Activated CD8-positive, alpha-beta memory T cell treated with anti-CD3 and anti-CD28 coated beads, Interleukin-2, amount 10 ng/mL, durations not matched to agents 7 days and 5 days (primary cell): ENCODE data around the gene TBX15. TPM values are rescaled to one million over a fixed set of nuclear protein-coding genes. Genes with fewer than 3 reads are reported as not detected.

Experiments
- ATAC-seq: fragments of 150-1000 bp; cut with Tn5 transposase; one replicate; pipeline ENCODE4 v1.10.0; 2021; ENCODE audit warnings: moderate library complexity
- CTCF ChIA-PET: fragments of 350-600 bp; sonication (Branson Sonifier 250); formaldehyde crosslinking; loops from one replicate; lab custom pipeline; 2021; ENCODE audit warnings: antibody characterized with exemption; lab: Charles Lee
- DNase-seq: peaks from one replicate; pipeline ENCODE4 v3.0.0-alpha.2; 2020
- H3K27ac Mint-ChIP-seq: one replicate; pipeline ENCODE4 v1.8.0; 2021; ENCODE audit warnings: mild to moderate bottlenecking, mixed read lengths
- H3K27me3 Mint-ChIP-seq: one replicate; pipeline ENCODE4 v1.8.0; 2021; ENCODE audit warnings: mixed read lengths
- H3K36me3 Mint-ChIP-seq: one replicate; pipeline ENCODE4 v1.8.0; 2021; ENCODE audit warnings: mild to moderate bottlenecking, mixed read lengths
- H3K4me1 Mint-ChIP-seq: one replicate; pipeline ENCODE4 v1.8.0; 2021; ENCODE audit warnings: mixed read lengths
- H3K4me3 Mint-ChIP-seq: one replicate; pipeline ENCODE4 v1.8.0; 2021; ENCODE audit warnings: mild to moderate bottlenecking, moderate library complexity, mixed read lengths
- H3K9me3 Mint-ChIP-seq: one replicate; pipeline ENCODE4 v1.8.0; 2022; ENCODE audit warnings: low read depth, mixed read lengths
- total RNA-seq, 2 experiments: library from RNA; stranded (reverse); gene quantifications; one replicate each; pipeline ENCODE4 v1.2.3, GENCODE V29; 2021

The TBX15 gene
- total RNA-seq, 2 experiments from 2014 or later = not detected

- CTCF ChIA-PET = no interaction called here
- Mint-ChIP-seq H3K4me3 (no peak overlapping the region), H3K27ac (no peak overlapping the region)
Observed at GRCh38 chr1:118878661-118879060, 109.5 kb downstream of the TBX15 start.

DNA sequence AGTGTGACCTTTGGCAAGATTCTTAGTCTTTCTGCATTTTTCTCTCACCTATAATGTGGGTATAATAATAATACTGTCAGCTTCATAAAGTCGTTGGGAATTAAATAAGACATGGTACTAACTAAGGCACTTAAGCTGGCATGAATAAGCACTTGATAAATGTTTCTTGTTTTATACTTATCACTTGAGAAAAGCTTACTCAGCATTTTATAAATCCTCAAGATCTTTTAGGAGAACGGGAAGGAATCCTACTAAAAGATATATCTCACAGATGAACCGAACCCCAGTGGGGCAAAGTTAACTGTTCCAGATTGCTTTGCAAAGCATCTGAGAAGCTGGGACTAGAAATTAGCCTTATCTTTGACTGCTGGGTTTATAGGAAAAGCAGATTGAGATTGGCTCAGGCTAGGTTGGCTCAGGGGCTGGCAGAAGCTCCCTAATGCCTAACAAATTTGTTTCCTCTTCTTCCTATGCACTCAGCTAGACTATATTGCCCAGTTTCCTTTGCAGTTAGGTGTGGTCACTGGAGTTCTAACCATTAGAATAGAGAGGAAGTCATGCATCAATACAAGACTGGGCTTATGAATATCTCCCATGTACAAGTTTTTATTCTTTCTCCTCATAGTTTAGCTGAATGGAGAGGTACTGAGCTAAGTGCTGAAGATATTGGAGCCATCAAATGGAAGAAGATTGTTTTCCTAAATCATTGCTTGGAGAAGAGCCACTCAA is 110.3 kb downstream of the TBX15 start:
- no peaks in the 10 kb centered on the region for H3K27me3 Mint-ChIP-seq
- CTCF ChIA-PET = no interaction called here
- no peak for DNase-seq
- no peak overlapping the region for H3K4me3 Mint-ChIP-seq
- peaks cover 3% of the 10 kb centered on the region for H3K9me3 Mint-ChIP-seq
- no peak overlapping the region for H3K27ac Mint-ChIP-seq
- H3K4me1 Mint-ChIP-seq = no peaks in the 10 kb centered on the region
- no peak for ATAC-seq
- no peaks in the 10 kb centered on the region for H3K36me3 Mint-ChIP-seq

More at GRCh38 chr1:118878661-118879060, 109.5 kb downstream of the TBX15 start:
- Mint-ChIP-seq H3K9me3 (peaks cover 3% of the 10 kb centered on the region), H3K36me3 (no peaks in the 10 kb centered on the region), H3K27me3 (no peaks in the 10 kb centered on the region), H3K4me1 (no peaks in the 10 kb centered on the region)
- DNase-seq (no peak), ATAC-seq (no peak)

DNA sequence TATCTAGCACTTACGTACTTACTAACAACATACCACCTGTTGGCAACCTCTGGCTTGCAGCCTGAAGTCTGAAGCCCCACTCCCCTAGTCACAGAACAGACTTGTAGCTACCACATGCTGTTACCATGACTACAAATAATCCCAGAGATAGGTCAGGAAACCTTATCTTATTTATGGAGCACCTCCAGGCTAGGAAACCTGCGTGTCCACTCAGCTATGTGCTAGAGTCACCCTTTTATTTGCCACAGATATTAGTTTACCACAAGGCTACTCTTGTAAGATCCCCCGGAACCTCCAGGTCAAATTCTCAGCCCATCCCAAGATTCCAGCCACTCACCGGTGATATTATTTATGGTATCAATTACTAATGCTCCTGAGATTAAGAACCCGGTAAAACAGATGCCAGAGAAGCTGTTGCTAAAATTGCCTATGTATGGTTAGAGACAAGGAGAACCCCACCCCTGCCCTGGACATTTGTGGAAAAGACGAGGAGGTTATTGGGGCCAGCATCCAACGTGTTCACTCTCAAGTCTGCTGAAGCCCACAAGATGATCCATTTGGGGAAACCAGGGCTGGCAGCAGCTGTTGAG is 116.5 kb downstream of the TBX15 start:
- Mint-ChIP-seq H3K36me3 (no peaks in the 10 kb centered on the region), H3K4me3 (no peak overlapping the region), H3K27ac (no peak overlapping the region), H3K9me3 (peaks cover 3% of the 10 kb centered on the region), H3K27me3 (no peaks in the 10 kb centered on the region), H3K4me1 (no peaks in the 10 kb centered on the region)
- no peak for DNase-seq
- ATAC-seq = no peak
- CTCF ChIA-PET = no interaction called here

DNA sequence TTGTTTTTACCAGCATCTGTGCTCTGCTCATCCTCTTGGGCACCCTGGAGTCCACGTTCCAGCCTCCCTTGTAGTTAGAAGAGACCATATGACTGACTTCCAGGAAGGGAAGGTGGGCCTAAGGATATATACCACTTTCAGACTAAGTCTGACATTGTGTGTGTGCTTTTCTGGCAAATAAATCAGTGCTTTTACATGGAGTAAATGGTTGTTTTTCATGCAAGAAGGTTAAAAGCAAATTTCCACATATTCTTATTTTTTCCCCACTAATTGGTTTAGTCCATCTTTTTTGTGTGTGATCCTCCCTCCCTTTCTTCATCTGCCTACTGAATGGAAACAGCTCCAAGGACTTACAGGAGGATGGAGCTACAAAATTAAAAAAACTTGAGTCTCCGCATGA is 119.8 kb downstream of the TBX15 start:
- no peak overlapping the region for H3K27ac Mint-ChIP-seq
- no peaks in the 10 kb centered on the region for H3K36me3 Mint-ChIP-seq
- no peaks in the 10 kb centered on the region for H3K27me3 Mint-ChIP-seq
- H3K4me1 Mint-ChIP-seq = no peaks in the 10 kb centered on the region
- no peaks in the 10 kb centered on the region for H3K9me3 Mint-ChIP-seq
- ATAC-seq (no peak), DNase-seq (no peak)
- CTCF ChIA-PET = no interaction called here
- H3K4me3 Mint-ChIP-seq = no peak overlapping the region

DNA sequence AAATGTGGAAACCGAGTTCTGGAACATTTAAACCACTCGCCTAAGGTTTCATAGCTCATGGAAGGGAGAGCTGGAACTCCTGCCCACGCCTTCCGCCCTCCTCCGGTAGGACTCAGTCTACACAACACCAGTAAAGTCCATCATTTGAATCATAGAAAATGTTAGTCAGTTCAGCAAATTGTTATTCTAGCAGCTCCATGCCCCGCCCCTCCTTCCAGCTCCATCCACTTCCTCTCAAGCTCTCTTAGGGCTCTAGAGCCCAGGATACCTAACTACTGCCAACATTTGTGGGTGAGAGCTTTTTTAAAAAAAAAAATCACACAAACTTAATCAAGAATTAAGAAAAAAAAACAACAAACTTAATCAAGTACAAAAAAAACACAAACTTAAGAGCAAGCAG is 121.8 kb downstream of the TBX15 start:
- CTCF ChIA-PET = no interaction called here
- Mint-ChIP-seq H3K27ac (no peak overlapping the region), H3K27me3 (no peaks in the 10 kb centered on the region), H3K4me3 (no peak overlapping the region), H3K9me3 (peaks cover 2% of the 10 kb centered on the region), H3K4me1 (no peaks in the 10 kb centered on the region), H3K36me3 (no peaks in the 10 kb centered on the region)
- DNase-seq (no peak), ATAC-seq (no peak)

GRCh38 chr1:118863688-118864087 is 124.5 kb downstream of the TBX15 start:
- CTCF ChIA-PET = no interaction called here
- H3K9me3 Mint-ChIP-seq = peaks cover 2% of the 10 kb centered on the region
- no peak for ATAC-seq
- H3K36me3 Mint-ChIP-seq = no peaks in the 10 kb centered on the region
- no peak overlapping the region for H3K27ac Mint-ChIP-seq
- H3K27me3 Mint-ChIP-seq = no peaks in the 10 kb centered on the region
- no peak overlapping the region for H3K4me3 Mint-ChIP-seq
- DNase-seq = no peak
- H3K4me1 Mint-ChIP-seq = no peaks in the 10 kb centered on the region

GRCh38 chr1:118862755-118863154 is 125.4 kb downstream of the TBX15 start:
- H3K4me3 Mint-ChIP-seq = no peak overlapping the region

GRCh38 chr1:118861216-118861615 is 126.9 kb downstream of the TBX15 start:
- Mint-ChIP-seq H3K4me3 (no peak overlapping the region), H3K27ac (no peak overlapping the region), H3K36me3 (no peaks in the 10 kb centered on the region), H3K27me3 (no peaks in the 10 kb centered on the region), H3K9me3 (peaks cover 2% of the 10 kb centered on the region), H3K4me1 (no peaks in the 10 kb centered on the region)
- CTCF ChIA-PET = no interaction called here
- ATAC-seq = no peak
- DNase-seq = no peak

More at GRCh38 chr1:118862755-118863154, 125.4 kb downstream of the TBX15 start:
- Mint-ChIP-seq H3K4me1 (no peaks in the 10 kb centered on the region), H3K36me3 (no peaks in the 10 kb centered on the region), H3K27ac (no peak overlapping the region), H3K27me3 (no peaks in the 10 kb centered on the region), H3K9me3 (peaks cover 2% of the 10 kb centered on the region)
- DNase-seq (no peak), ATAC-seq (no peak)
- CTCF ChIA-PET = no interaction called here

- CTCF ChIA-PET = no interaction called here
- H3K27me3 Mint-ChIP-seq = no peaks in the 10 kb centered on the region
Observed at GRCh38 chr1:118859999-118860398, 128.1 kb downstream of the TBX15 start.

DNA sequence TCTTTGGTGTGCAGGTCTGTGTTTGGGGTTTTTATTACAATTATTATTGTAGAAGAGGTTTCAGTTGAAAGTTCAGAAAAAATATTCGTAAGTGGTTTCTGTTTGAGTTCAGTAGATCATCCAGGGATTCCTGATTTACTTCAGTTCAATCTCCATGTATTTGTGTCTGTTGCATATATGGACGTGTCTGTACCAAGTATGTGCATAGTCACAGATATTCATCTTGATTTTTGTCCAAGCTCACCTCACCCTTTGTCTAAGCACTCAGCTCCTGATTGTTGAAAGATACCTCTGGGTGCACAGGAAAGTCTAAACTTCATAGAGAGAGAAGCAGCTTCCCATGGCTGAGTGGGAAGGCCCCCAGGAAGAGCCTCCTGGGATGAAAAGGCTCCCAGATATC is 141.7 kb downstream of the TBX15 start:
- Mint-ChIP-seq H3K27me3 (no peaks in the 10 kb centered on the region), H3K9me3 (peaks cover 4% of the 10 kb centered on the region), H3K27ac (no peak overlapping the region), H3K4me3 (no peak overlapping the region), H3K4me1 (no peaks in the 10 kb centered on the region), H3K36me3 (no peaks in the 10 kb centered on the region)
- ATAC-seq = no peak
- CTCF ChIA-PET = no interaction called here
- DNase-seq = no peak

More at GRCh38 chr1:118859999-118860398, 128.1 kb downstream of the TBX15 start:
- H3K27ac Mint-ChIP-seq = no peak overlapping the region
- H3K4me3 Mint-ChIP-seq = no peak overlapping the region
- no peaks in the 10 kb centered on the region for H3K4me1 Mint-ChIP-seq
- ATAC-seq = no peak
- peaks cover 2% of the 10 kb centered on the region for H3K9me3 Mint-ChIP-seq
- H3K36me3 Mint-ChIP-seq = no peaks in the 10 kb centered on the region
- DNase-seq = no peak

- Mint-ChIP-seq H3K36me3 (no peaks in the 10 kb centered on the region), H3K4me3 (no peak overlapping the region), H3K27ac (no peak overlapping the region), H3K9me3 (peaks cover 5% of the 10 kb centered on the region), H3K4me1 (no peaks in the 10 kb centered on the region), H3K27me3 (no peaks in the 10 kb centered on the region)
- CTCF ChIA-PET = no interaction called here
- ATAC-seq (no peak), DNase-seq (no peak)
Observed at GRCh38 chr1:118842452-118843201, 145.5 kb downstream of the TBX15 start.

DNA sequence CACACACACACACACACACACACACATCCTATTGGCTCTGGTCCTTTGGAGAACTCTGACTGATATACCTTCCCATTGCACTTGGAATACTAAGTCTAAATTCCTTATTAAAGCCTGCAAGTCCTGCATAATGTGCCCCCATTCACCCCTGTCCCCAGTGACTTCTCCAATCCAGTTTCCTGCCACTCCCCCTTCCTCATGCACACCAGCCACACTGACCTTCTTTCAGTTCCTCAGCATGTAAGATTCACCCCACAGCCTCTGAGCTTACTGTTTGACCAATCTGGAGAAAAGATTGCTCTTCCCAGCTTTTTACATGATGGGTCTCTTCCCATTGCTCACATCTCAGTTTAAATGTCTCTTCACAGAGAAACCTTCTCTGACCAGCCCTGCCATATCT is 146.6 kb downstream of the TBX15 start:
- H3K36me3 Mint-ChIP-seq = no peaks in the 10 kb centered on the region
- H3K27ac Mint-ChIP-seq = no peak overlapping the region
- no peaks in the 10 kb centered on the region for H3K4me1 Mint-ChIP-seq
- CTCF ChIA-PET = no interaction called here
- DNase-seq (no peak), ATAC-seq (no peak)
- no peak overlapping the region for H3K4me3 Mint-ChIP-seq
- H3K9me3 Mint-ChIP-seq = peaks cover 3% of the 10 kb centered on the region
- no peaks in the 10 kb centered on the region for H3K27me3 Mint-ChIP-seq
